Ovary (tissue), 9 donors: ENCODE measurements around the gene SYS1. TPM values are rescaled to one million over a fixed set of nuclear protein-coding genes. Genes with fewer than 3 reads are reported as not detected.

Source experiments
- DNase-seq, 5 donors: peaks; one replicate each; pipeline ENCODE4 v3.0.0-alpha.2; 2019 to 2020
- H3K27ac ChIP-seq, 2 donors: fragments of 200-600 bp; one replicate each; pipeline versions ENCODE4 v1.5.1 to v1.8.0; 2019 to 2022
- H3K27me3 ChIP-seq: fragments of 200-600 bp; one replicate; pipeline ENCODE4 v1.8.0; 2022
- H3K36me3 ChIP-seq: fragments of 200-600 bp; sonication (generic); one replicate; pipeline ENCODE4 v1.5.1; 2019
- H3K4me1 ChIP-seq: one replicate; pipeline ENCODE4 v1.8.1; 2013; ENCODE audit warnings: mild to moderate bottlenecking, moderate library complexity; ENCODE audit not compliant: insufficient read depth
- H3K4me3 ChIP-seq: fragments of 200-600 bp; sonication (generic); one replicate; pipeline ENCODE4 v1.5.1; 2017
- H3K9me3 ChIP-seq, 2 donors: fragments of 200-600 bp in 1 of 2; sonication (generic) in 1 of 2; one replicate each; pipeline versions ENCODE4 v1.5.1 to v1.8.1; 2013 to 2019; ENCODE audit warnings: mild to moderate bottlenecking in 1 of 2, moderate library complexity in 1 of 2
- EP300 ChIP-seq: sonication (generic); formaldehyde crosslinking; IDR thresholded peaks from one replicate; pipeline ENCODE4 v1.6.1; 2017; ENCODE audit warnings: antibody characterized with exemption
- POLR2A ChIP-seq: fragments of 450-650 bp; IDR thresholded peaks from one replicate; pipeline ENCODE4 v1.6.1; 2017; ENCODE audit warnings: antibody characterized with exemption, mild to moderate bottlenecking, moderate library complexity
- WGBS, 3 donors: extraction: QIAGEN DNeasy Blood & Tissue Kit in 1 of 3; methylation state at CpG; one replicate each; pipeline versions ENCODE4 v1.1.5 to v1.1.7; 2013 to 2017; 5-methylcytosine and 5-hydroxymethylcytosine counted together
- intact Hi-C, 4 donors: fragments of 100-400 bp; cut with DNase I; formaldehyde crosslinking; loops; one replicate each; pipeline versions ENCODE4 v1.11.0 to v1.15.1; 2022 to 2023
- polyA plus RNA-seq, 2 donors: library from polyadenylated mRNA; stranded (reverse); fragments of 200-250 nt in 1 of 2; fragments of 350-450 nt in 1 of 2; fragmentation: Illumina TruSeq in 1 of 2; extraction: RNeasy Lipid Tissue Mini Kit (QIAGEN cat#74804) in 1 of 2; gene quantifications; one replicate each; pipeline ENCODE4 v1.2.3, GENCODE V29; 2013 to 2014
- total RNA-seq, 7 donors: library from RNA; depleted of rRNA in 2 of 7; stranded (reverse); fragments of >200 nt in 2 of 7; fragmentation: NEBNext Ultra II Directional in 3 of 7; extraction: Animal tissue kit (Norgen Biotek cat#: 25700) in 3 of 7; gene quantifications; one replicate each; pipeline versions ENCODE4 v1.1.0 to v1.2.4, GENCODE V29; 2016 to 2023
- TF ChIP-seq, protein P1 (sequence below), 3 donors: fragments of 450-650 bp in 2 of 3; fragments of 200-600 bp in 1 of 3; IDR thresholded peaks; one replicate each; pipeline versions ENCODE4 v1.5.1 to v1.8.0; 2016 to 2022; ENCODE audit warnings: antibody characterized with exemption in 3 of 3, mild to moderate bottlenecking in 1 of 3
- donor health status: DM: no; HTN: no; CAD: no; lungs with moderate emphysema.
- donor health status: DM: no; HTN: no; CAD: no.
- donor health status: Bipolar disorder and iron deficiency.
- donor health status: DM: yes; HTN: yes; CAD: no.
- donor health status: DM: no; HTN: no; CAD: no.
- donor health status: DM: yes; HTN: yes; CAD: no.

The SYS1 gene
- total and polyA plus RNA-seq, 9 donors: 29.2 to 69.7 (median 33.0) TPM

DNA sequence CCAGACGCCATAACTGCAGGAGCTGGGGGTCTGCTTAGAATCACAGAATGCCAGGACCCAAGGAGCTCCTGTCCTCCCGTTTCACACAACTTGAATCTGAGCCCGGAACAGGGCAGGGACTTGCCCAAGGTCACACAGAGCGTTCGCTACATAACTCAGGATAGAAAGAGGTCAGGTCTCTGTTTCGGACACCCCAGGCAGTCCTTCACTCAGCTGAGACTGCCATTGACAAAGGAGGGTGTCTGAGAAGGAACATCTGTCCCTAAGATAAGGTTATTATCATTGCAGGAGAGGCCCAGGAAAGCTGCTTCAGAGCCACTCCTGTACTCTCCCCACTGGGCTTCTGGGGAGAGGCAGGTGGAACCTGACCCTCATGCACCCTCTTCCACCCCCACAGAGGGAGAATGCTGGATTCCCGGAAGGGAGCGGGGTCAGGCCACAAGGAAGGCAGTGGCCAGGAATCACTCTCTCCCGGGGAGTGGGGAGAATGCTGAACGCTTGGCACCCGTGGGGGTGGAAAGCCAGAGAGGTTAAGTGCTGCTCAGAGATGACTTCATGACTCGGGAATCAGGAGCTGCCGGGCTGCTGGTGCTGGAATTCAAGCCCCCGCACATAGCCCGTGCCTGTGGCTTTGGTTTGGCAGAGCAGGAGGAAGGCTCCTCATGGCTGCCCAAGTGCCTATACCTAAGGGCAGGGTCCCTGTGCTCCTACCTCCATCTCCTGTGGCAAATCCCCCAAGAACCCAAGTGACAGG, 25.4 kb upstream of the SYS1 start:
- no peaks in the 10 kb centered on the region for H3K27me3 ChIP-seq
- intact Hi-C loops: no loop called here
- TF ChIP-seq, protein P1, sequence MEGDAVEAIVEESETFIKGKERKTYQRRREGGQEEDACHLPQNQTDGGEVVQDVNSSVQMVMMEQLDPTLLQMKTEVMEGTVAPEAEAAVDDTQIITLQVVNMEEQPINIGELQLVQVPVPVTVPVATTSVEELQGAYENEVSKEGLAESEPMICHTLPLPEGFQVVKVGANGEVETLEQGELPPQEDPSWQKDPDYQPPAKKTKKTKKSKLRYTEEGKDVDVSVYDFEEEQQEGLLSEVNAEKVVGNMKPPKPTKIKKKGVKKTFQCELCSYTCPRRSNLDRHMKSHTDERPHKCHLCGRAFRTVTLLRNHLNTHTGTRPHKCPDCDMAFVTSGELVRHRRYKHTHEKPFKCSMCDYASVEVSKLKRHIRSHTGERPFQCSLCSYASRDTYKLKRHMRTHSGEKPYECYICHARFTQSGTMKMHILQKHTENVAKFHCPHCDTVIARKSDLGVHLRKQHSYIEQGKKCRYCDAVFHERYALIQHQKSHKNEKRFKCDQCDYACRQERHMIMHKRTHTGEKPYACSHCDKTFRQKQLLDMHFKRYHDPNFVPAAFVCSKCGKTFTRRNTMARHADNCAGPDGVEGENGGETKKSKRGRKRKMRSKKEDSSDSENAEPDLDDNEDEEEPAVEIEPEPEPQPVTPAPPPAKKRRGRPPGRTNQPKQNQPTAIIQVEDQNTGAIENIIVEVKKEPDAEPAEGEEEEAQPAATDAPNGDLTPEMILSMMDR (IDR thresholded peaks at IDR 0.05): no peak
- TF ChIP-seq POLR2A (no peak), EP300 (no peak)
- H3K4me3 ChIP-seq: no peak overlapping the region
- H3K9me3 ChIP-seq: no peaks in the 10 kb centered on the region
- H3K27ac ChIP-seq: peak overlapping the region in 1 of 2 donors; percentile 6
- peaks cover 23% of the 10 kb centered on the region for H3K4me1 ChIP-seq
- peak; percentile 38 to 73 (median 63) for DNase-seq
- 7 to 10% (median 9%) methylated on average over 13 to 15 of the region's 15 CpGs for WGBS, 3 donors
- no peaks in the 10 kb centered on the region for H3K36me3 ChIP-seq

DNA sequence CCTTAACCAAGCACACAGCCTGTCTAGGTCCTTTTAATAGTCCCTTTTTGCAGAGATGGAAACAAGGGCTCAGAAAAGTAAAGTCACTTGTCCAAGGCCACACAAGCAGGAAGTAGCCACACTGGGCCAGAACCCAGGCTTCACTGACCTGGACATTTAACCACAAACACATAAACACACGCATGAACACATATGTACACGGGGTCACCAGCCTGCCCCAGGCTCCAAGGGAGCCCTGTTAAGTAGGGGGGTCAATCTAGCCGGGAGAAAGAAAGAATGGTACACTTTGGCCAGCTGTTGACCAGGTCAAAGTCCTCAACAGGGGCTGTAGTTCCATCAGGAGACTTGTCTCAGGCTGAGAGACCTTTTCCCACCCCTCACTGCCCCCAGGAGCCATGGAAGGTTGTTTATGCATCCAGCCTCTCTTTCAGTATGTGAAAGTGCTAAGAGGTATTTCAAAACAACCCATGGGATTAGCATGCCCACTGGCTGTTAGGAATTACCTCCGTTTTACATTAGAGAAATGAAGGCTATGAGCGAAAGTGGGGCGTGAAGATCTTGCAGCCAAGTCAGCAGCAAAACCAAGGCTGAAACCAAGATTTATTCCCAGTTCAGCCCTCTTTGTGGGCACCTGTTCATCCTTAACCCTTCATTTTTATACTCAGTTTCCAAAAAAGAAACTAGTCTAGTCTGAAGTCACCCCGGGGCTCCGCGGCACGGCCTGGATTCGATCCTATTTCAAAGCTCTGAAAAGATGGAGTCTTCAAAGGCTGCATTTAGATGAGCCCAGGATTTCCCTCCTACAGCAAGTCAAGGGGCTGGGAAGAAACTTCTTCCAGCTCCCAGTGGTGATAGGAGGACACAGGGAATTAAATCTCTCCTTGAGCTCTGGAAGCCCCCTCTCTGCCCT, 24.6 kb upstream of the SYS1 start:
- 83 to 85% (median 84%) methylated on average over 11 of the region's 11 CpGs for WGBS, 3 donors
- no peaks in the 10 kb centered on the region for H3K9me3 ChIP-seq
- intact Hi-C loops: no loop called here
- TF ChIP-seq, protein P1 (IDR thresholded peaks at IDR 0.05): no peak
- TF ChIP-seq EP300: no peak
- no peak for TF ChIP-seq POLR2A
- peaks cover 26% of the 10 kb centered on the region for H3K4me1 ChIP-seq
- H3K36me3 ChIP-seq: no peaks in the 10 kb centered on the region
- no peak for DNase-seq
- H3K27me3 ChIP-seq: no peaks in the 10 kb centered on the region
- no peak overlapping the region for H3K4me3 ChIP-seq
- no peak overlapping the region for H3K27ac ChIP-seq

DNA sequence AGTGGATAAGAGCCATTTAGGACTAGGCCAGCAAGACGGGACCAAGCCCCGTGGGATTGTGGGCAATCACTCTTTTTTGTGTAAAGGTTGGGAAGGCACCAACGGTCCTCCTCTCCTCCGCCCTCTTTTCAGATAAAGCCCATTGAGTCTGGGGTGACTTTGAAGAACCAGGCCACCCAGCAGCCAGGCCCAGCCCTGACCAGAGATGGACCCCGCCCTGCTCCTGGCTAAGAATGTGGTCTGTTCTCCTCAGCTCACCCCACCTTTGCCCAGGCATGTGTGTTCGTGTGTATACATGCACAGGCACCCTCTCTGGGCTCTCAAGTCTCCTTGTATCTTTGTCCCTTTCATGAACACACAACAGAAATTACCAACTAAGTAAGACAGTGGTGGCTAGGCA, 23.9 kb upstream of the SYS1 start:
- H3K27me3 ChIP-seq: no peaks in the 10 kb centered on the region
- no peaks in the 10 kb centered on the region for H3K36me3 ChIP-seq
- peaks cover 27% of the 10 kb centered on the region for H3K4me1 ChIP-seq
- no peak overlapping the region for H3K4me3 ChIP-seq
- DNase-seq: no peak
- 92 to 93% (median 93%) methylated on average over 6 of the region's 6 CpGs for WGBS, 3 donors
- TF ChIP-seq, protein P1 (IDR thresholded peaks at IDR 0.05): no peak
- TF ChIP-seq POLR2A (no peak), EP300 (no peak)
- intact Hi-C loops: no loop called here
- no peaks in the 10 kb centered on the region for H3K9me3 ChIP-seq
- H3K27ac ChIP-seq: no peak overlapping the region

DNA sequence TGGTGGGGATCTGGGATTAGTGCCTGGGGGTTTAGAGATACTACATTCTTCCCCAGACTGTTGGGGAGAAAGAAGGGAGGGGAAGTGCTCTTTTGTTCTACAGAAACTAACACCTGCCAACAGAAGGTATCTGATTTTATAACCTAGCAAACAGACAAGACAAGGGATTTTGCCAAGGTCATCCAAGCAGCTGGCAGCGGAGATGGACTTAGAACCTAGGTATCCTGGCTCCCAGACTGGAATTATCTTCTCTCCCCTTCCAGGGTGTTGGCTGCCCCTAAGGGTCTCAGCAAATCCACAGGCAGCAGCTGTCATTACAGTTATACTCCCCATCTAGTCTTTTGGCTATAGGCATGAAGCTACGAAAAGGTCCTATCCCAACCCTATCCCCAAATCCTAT, 23.2 kb upstream of the SYS1 start:
- TF ChIP-seq POLR2A: no peak
- no peak for TF ChIP-seq EP300
- TF ChIP-seq, protein P1 (IDR thresholded peaks at IDR 0.05): no peak
- no peaks in the 10 kb centered on the region for H3K27me3 ChIP-seq
- no peak for DNase-seq
- no peak overlapping the region for H3K4me3 ChIP-seq
- intact Hi-C loops: no loop called here
- no peaks in the 10 kb centered on the region for H3K9me3 ChIP-seq
- no peaks in the 10 kb centered on the region for H3K36me3 ChIP-seq
- WGBS, 3 donors: 96 to 100% (median 98%) methylated on average over 2 of the region's 2 CpGs
- no peak overlapping the region for H3K27ac ChIP-seq
- peaks cover 27% of the 10 kb centered on the region for H3K4me1 ChIP-seq
